CD4-positive, alpha-beta T cell treated with Interleukin-10 for 1 hour (primary cell): ENCODE results near the gene SLC35G1.

ENCODE experiments used
- DNase-seq: peaks from one replicate; pipeline ENCODE4 v3.0.0-alpha.2; 2020

The SLC35G1 gene

GRCh38 chr10:93893646-93894515 is at the start of gene SLC35G1:
Gene SLC35G1, plus strand, starts transcription at chr10:93893978. Its CDS starts 56 bp downstream, at chr10:93894034.
- peak; percentile 78 for DNase-seq

GRCh38 chr10:93844979-93845626 is 48.7 kb upstream of the SLC35G1 start:
- no peak for DNase-seq

- no peak for DNase-seq
These were observed 44.2 kb upstream of the SLC35G1 start for GRCh38 chr10:93849593-93849992.

- DNase-seq, result no peak
These were observed 43.5 kb upstream of the SLC35G1 start for GRCh38 chr10:93850031-93851015.

GRCh38 chr10:93851169-93851568 is 42.6 kb upstream of the SLC35G1 start:
- no peak for DNase-seq

GRCh38 chr10:93852476-93853095 is 41.2 kb upstream of the SLC35G1 start:
- DNase-seq, result no peak

- no peak for DNase-seq
These were observed 38.8 kb upstream of the SLC35G1 start for GRCh38 chr10:93854975-93855374.

GRCh38 chr10:93856349-93857145 is 37.2 kb upstream of the SLC35G1 start:
- DNase-seq, result no peak

GRCh38 chr10:93859049-93859655 is 34.6 kb upstream of the SLC35G1 start:
- DNase-seq, result peak; percentile 7

GRCh38 chr10:93861825-93862224 is 32.0 kb upstream of the SLC35G1 start:
- no peak for DNase-seq

- no peak for DNase-seq
These were observed 27.9 kb upstream of the SLC35G1 start for GRCh38 chr10:93865794-93866425.

- no peak for DNase-seq
These were observed 26.3 kb upstream of the SLC35G1 start for GRCh38 chr10:93867525-93867924.

- no peak for DNase-seq
These were observed 22.0 kb upstream of the SLC35G1 start for GRCh38 chr10:93871671-93872204.

- DNase-seq, result no peak
These were observed 21.2 kb upstream of the SLC35G1 start for GRCh38 chr10:93872375-93873158.

GRCh38 chr10:93873420-93874115 is 20.2 kb upstream of the SLC35G1 start:
- DNase-seq, result no peak

GRCh38 chr10:93874309-93875031 is 19.3 kb upstream of the SLC35G1 start:
- DNase-seq, result no peak

- no peak for DNase-seq
These were observed 18.8 kb upstream of the SLC35G1 start for GRCh38 chr10:93875032-93875358.

- DNase-seq, result no peak
These were observed 17.4 kb upstream of the SLC35G1 start for GRCh38 chr10:93876381-93876780.
